Right hindlimb (tissue), 1 donor: ENCODE results near the gene TMBIM4.
"Not testable (repeated sequence)": the region's sequence is repeated elsewhere in the genome, so short reads cannot be mapped to it uniquely, and the experiment has no call there.

ENCODE experiments used
- DNase-seq: peaks from one replicate; pipeline ENCODE4 v3.0.0-alpha.2; 2018

TMBIM4 gene

GRCh38 chr12:66169221-66170170, at the start of gene TMBIM4:
Gene TMBIM4, minus strand, starts transcription at chr12:66169996. Its CDS starts 45 bp downstream, at chr12:66169951.
- DNase-seq: peak; percentile 95

GRCh38 chr12:66217342-66217917, 47.6 kb upstream of the TMBIM4 start:
- DNase-seq: no peak

- not testable (repeated sequence) for DNase-seq
Measured at GRCh38 chr12:66213011-66213410, 43.2 kb upstream of the TMBIM4 start.

GRCh38 chr12:66211573-66211972, 41.8 kb upstream of the TMBIM4 start:
- DNase-seq: not testable (repeated sequence)

- DNase-seq: no peak
Measured at GRCh38 chr12:66210840-66211239, 41.0 kb upstream of the TMBIM4 start.

- DNase-seq: no peak
Measured at GRCh38 chr12:66206141-66206540, 36.3 kb upstream of the TMBIM4 start.

- DNase-seq: no peak
Measured at GRCh38 chr12:66203820-66204219, 34.0 kb upstream of the TMBIM4 start.

GRCh38 chr12:66199831-66200509, 30.2 kb upstream of the TMBIM4 start:
- DNase-seq: no peak

GRCh38 chr12:66199141-66199540, 29.3 kb upstream of the TMBIM4 start:
- DNase-seq: no peak

GRCh38 chr12:66197495-66197921, 27.7 kb upstream of the TMBIM4 start:
- DNase-seq: no peak

- DNase-seq: no peak
Measured at GRCh38 chr12:66196806-66197205, 27.0 kb upstream of the TMBIM4 start.

- no peak for DNase-seq
Measured at GRCh38 chr12:66195242-66195641, 25.4 kb upstream of the TMBIM4 start.

- no peak for DNase-seq
Measured at GRCh38 chr12:66194122-66194521, 24.3 kb upstream of the TMBIM4 start.

GRCh38 chr12:66191547-66192126, 21.8 kb upstream of the TMBIM4 start:
- DNase-seq: no peak

GRCh38 chr12:66190519-66191370, 20.9 kb upstream of the TMBIM4 start:
- no peak for DNase-seq

- no peak for DNase-seq
Measured at GRCh38 chr12:66189889-66190288, 20.1 kb upstream of the TMBIM4 start.

GRCh38 chr12:66189486-66189843, 19.7 kb upstream of the TMBIM4 start:
- DNase-seq: no peak

GRCh38 chr12:66188584-66189485, 19.0 kb upstream of the TMBIM4 start, which contains the start of gene IRAK3:
Gene IRAK3, plus strand, starts transcription at chr12:66189214. Its CDS starts 86 bp downstream, at chr12:66189300.
- DNase-seq: peak; percentile 71

GRCh38 chr12:66187821-66188220, 18.0 kb upstream of the TMBIM4 start:
- DNase-seq: no peak

GRCh38 chr12:66187036-66187435, 17.2 kb upstream of the TMBIM4 start:
- no peak for DNase-seq

GRCh38 chr12:66184822-66185221, 15.0 kb upstream of the TMBIM4 start:
- DNase-seq: not testable (repeated sequence)
